T-helper 2 cell treated with Interferon-gamma antibody and Interleukin-4, amounts not matched to agents 100 ng/mL and 5 ng/mL, for 36 hours (primary cell): Measurements from ENCODE around the gene RNF11. TPM values are rescaled to one million over a fixed set of nuclear protein-coding genes. Genes with fewer than 3 reads are reported as not detected.

Experiments used
- intact Hi-C: fragments of 100-400 bp; cut with micrococcal nuclease; formaldehyde crosslinking; loops from one replicate; pipeline ENCODE4 v1.15.1; 2023
- total RNA-seq: library from RNA; stranded (reverse); gene quantifications from 2 replicates; pipeline ENCODE4 v1.2.3, GENCODE V29; 2022

RNF11 gene
- total RNA-seq, 1 donor from 2014 or later = 42.7 TPM

- intact Hi-C loops = no loop called here
Measured at GRCh38 chr1:51310871-51311613, 75.0 kb downstream of the RNF11 start.

GRCh38 chr1:51311826-51312225 is 75.8 kb downstream of the RNF11 start:
- intact Hi-C loops = no loop called here

- intact Hi-C loops = no loop called here
Measured at GRCh38 chr1:51312718-51313117, 76.6 kb downstream of the RNF11 start.

GRCh38 chr1:51313268-51313852 is 77.3 kb downstream of the RNF11 start:
- intact Hi-C loops = no loop called here

GRCh38 chr1:51313961-51314777 is 78.1 kb downstream of the RNF11 start:
- intact Hi-C loops = no loop called here

GRCh38 chr1:51314974-51315373 is 78.9 kb downstream of the RNF11 start:
- intact Hi-C loops = no loop called here

- intact Hi-C loops = no loop called here
Measured at GRCh38 chr1:51316113-51316845, 80.2 kb downstream of the RNF11 start.

- intact Hi-C loops = no loop called here
Measured at GRCh38 chr1:51316846-51317120, 80.7 kb downstream of the RNF11 start.

- intact Hi-C loops = no loop called here
Measured at GRCh38 chr1:51317798-51318197, 81.7 kb downstream of the RNF11 start.

GRCh38 chr1:51320967-51321923 is 85.2 kb downstream of the RNF11 start:
- intact Hi-C loops = no loop called here

GRCh38 chr1:51321924-51322280 is 85.8 kb downstream of the RNF11 start:
- intact Hi-C loops = no loop called here

GRCh38 chr1:51322417-51323101 is 86.5 kb downstream of the RNF11 start:
- intact Hi-C loops = no loop called here

Other genes with a start within 250 kb of the RNF11 start
- not detected in 2 replicates for gene C1orf185, start 134.0 kb upstream of the RNF11 start, total RNA-seq
- gene TTC39A, start 94.3 kb downstream of the RNF11 start, total RNA-seq = not detected in 2 replicates